GM04503 (cell line): ENCODE measurements around the gene TRAIP.
"Not testable (repeated sequence)": the region's sequence is repeated elsewhere in the genome, so short reads cannot be mapped to it uniquely, and the experiment has no call there.

Experiments used
- DNase-seq: peaks from one replicate; pipeline ENCODE4 v3.0.0-alpha.2; 2012; ENCODE audit warnings: low read depth

The TRAIP gene

DNA sequence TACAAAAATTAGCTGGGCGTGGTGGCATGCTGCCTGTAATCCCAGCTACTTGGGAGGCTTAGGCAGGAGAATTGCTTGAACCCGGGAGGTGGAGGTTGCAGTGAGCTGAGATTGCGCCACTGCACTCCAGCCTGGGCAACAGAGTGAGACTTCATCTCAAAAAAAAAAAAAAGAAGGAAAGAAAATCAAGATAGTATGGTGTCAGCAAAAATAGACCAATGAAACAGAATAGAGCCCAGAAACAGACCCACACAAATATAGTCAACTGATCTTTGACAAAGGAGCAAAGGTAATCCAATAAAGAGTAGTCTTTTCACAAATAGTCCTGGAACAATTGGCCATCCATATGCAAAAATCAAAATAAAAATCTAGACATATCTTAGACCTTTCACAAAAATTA is 33.2 kb downstream of the TRAIP start:
- not testable (repeated sequence) for DNase-seq

DNA sequence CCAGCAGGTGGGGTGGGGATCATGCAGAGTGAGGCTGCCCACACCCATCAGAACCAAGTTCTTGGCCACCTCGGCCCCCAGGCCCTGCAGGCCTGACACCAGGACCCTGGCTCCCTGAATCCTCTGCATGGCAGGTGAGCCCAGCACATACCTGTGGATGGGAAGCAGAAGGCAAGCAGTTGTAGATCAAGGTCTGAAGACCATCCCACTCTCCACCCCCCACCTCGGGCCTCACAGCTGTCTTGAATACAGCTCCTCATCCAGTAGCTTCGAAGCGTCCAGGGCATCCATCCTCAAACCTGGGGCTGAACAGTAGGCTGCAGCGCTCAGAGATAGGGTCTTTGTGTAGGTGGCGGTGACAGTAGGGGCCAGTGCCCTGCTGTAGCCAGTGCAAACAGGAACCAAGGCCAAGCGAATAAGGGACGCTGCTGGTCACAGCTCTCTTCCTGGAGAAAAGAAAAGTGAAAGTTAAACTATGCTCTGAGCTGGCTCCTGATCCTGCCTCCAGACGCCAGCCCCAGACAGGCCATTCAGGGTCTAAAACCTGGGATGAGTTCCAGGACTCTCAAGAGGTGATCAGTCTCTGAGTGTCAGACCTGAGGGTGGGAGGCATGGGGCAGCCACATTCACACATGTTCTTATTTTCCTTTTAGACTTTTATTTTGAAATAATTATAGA is 42.7 kb downstream of the TRAIP start, which contains the start of gene UBA7:
Gene UBA7 (minus strand): TSS at position 457 of the 678 bp plus-strand sequence. CDS start 166 bp downstream, at position 291.
- no peak for DNase-seq

DNA sequence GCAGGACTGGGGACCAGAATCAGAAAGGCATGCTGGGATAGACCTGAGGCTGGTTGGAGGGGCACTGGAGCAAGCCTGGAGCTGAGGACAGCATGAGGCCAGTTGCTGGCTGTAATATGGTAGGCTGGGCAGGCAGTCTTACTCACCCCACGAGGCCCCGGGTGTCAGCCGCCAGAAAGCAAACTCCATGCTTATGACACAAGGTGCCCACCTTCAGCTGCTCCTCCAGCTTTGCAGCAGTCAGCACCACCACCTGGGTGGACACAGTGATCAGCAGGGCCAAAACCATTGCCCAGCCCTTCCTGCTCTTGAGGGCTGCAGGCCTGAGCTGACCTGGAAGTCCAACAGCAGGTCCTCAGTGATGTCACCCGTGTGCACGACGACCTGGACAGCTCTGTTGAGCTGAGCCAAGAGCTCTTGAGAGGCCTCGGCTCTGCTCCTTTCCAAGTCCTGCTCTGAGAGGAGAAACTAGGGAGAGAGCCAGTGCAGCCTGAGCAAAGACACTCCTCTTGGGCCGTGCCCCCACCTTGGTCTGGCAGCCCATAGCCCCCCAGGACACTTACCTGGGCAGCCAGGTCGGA is 43.4 kb downstream of the TRAIP start:
- DNase-seq = no peak

DNA sequence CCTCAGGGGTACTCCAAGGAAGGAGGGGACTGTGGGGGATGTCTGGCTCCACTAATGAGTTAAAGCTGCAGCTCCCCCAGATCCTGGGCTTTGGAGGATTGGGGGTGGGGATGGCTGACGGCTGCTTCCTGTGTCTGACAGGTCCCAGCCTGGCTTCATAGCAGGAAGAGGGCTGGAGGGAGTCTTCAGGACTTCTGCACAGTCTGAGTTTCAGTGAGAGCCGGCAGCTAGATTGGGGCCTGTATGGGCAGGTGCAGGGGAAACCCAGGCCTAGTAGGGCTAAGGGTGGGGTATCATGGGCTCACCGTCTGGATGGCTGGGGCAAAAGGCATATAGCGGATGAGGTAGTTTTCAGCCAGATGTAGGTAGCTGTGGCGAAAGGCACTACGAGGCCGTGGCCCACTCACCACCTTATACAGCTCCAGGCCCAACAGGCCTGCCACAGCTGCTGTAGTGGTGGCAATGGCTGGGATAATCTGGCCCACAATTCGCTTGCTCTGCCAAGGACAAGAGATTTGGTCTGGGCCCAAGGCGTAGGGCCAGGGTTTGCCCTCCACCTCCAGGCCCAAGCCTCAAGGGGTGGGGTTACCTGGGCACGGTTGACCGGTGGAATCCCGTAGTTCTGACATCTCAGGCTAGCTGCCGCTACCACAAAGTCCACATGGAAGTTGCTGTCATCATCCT is 48.8 kb downstream of the TRAIP start:
- no peak for DNase-seq

DNA sequence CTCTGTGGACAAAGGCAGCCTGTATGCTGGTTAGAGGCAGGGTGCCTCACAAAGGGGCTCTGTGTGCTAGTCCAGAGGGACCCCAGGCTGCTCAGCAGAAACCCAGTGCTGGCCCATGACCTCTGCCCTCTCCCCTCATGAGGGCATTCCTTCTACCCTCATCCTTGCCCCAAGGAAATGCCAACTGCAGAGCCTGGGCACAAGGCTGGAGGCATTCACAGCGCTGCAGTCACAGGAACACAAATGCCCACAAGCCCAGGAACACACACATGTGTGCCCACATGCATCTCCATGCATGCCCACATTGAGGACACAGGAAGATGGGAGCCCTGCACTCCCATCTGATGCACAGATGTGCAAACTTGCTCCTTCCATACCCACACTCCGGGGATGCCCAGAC is 49.5 kb downstream of the TRAIP start:
- DNase-seq = no peak

DNA sequence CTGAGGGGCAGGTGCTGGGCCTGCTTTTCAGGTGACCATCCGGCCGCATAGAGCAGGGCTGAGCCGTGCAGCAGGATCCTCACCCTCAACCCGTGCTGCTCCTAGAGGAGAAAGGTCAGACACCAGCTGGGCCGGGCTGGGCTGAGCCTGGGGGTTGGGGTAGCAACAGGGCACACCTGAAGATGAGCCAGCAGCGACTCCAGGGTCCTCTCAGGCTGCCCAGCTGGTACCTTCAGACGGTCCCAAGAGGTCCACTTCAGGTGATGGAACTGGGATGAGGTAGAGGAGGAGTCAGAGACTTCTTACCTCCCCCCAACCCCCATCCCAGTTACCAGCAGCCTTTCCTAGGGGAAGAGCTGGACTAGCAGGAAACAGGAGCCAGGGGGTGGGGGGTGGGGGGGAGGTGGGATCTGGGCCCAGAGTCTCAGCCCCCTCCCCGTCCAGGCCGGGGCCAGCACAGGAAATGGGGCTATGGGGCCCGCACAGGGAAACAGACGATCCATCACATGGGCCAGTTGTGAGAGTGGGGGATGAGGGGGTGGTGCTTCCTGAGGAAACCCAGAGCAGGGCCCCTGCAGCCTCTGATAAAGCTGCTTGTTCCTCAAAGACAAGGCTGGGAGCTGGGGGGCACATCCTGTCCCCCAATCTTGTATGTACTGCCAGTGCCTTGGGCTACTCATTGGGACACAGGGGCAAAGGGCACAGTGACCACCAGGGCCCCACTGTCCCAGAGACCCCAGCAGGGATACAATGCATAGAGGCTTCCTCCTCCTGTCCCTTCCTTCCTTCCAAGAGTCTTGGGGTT is 50.3 kb downstream of the TRAIP start:
- DNase-seq = no peak

DNA sequence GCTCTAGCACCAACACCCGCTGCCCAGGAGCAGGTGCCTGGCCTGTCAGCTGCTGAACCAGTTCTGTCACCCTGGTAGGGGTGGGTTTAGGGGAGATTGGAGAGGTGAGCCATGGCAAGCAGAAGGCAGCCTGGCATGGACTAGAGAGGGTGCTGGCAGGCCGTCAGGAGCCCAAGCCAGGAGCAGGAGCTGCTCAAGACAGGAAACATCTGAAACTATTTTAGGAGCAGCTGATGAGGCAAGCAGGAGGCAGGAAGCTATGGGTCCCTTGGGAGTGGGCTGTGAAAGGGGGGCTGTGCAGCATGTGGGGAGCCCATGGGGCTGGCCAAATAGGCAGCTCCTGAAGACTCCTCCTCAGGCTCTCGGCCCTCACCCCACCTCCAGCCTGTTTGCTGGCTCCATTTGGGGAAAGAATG is 51.0 kb downstream of the TRAIP start:
- DNase-seq = peak; percentile 84

DNA sequence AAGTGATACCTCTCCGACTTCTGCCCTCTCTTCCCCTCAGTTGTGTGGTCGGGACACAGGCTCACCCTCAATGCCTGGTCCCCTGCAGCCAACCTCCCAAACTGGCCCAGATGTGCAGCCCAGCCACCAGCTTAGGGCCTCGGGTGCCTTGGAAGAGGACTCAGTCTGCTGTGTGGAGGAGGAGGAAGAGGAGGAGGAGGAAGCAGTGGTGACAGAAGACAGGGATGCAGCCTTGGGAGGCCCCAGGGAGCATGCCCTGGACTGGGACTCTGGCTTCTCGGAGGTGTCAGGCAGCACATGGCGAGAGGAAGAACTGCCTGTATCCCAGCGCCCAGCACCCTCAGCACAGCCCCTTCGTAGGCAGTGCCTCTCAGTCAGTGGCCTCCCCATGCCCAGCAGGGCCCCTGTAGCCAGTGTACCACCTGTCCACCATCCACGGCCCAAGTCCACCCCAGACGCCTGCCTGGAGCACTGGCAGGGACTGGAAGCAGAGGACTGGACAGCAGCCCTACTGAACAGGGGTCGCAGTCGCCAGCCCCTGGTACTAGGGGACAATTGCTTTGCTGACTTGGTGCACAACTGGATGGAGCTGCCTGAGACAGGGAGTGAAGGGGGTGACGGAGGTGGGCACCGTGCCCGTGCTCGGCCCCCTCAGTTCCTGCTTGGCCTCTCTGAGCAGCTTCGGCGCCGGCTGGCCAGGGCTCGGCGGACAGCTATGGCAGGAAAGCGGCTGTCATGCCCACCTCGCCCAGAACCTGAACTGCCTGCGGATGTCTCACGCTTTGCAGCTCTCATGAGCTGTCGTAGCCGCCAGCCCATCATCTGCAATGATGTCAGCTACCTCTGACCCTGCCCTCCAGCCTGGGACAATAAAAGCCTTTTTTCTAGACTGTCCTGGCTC is 52.0 kb downstream of the TRAIP start:
- DNase-seq = no peak

DNA sequence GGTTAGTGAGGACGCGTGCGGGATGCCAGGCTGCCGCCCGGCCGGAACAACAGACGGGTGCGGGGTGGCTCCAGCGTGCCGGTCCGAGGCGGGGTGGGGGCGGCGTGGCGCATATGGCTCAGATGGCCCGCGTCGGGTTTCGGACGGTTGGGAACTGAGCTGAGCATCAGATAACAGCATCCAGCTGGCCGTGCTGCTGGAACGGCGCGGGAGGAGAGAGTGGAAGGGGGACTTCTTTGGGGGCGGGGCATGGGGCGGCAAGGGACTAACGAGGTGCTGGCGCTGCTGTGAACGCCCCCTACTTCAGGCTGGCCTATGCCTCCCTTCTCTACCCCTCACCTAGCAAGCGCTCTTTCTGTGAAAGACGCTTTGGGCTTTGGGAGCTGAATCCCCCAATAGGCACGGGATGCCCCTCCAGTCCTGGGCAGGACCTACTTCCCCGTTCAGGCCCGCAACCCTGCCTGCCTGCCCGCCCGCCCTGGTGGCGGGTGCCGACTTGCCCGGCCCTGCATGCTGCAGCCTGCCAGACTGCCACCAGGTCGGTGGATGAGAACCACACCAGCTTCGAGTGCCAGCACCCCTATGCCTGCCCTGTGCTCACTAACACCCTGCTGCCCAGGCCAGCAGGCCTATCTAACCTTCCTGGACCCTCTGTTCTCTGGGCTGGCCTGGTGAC is 52.8 kb downstream of the TRAIP start:
- no peak for DNase-seq

DNA sequence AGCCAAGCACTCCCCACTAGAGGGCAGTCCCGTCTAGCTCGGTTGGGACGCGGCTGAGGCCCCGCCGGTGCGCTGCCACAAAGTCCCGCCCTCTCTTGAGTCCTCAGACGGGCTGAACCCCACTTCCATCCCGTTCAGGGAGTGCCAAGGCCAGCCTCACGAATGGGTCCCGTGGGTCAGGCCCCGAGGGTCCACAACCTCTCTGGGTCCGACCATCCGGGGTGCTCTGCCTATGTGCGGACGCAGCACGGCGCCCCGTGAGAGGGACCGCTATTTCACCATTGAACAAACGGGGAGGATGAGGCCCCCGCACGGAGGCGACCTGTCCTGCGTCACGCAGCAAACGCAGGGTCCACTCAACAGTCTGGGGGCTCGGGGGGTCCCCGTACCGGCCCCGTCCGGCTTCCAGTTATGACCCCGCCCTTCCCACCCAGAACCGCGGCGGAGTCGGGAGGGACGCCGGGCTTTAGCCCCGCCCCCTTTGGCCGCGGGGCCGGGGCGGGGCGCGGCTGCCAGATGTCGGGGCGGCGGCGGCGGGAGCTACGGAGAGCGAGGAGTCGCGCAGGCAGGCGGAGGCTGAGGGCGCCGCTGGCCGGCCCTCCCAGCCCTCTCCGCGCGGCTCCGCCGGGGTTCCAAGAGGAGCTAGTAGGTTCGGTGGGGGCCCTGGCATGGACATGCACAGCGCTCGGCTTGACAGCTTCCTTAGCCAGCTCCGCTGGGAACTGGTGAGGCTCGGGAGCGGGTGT is 53.5 kb downstream of the TRAIP start, which contains the start of gene INKA1:
Gene INKA1 (plus strand): TSS at position 543 of the 746 bp plus-strand sequence. CDS start 132 bp downstream, at position 675.
- DNase-seq = no peak

DNA sequence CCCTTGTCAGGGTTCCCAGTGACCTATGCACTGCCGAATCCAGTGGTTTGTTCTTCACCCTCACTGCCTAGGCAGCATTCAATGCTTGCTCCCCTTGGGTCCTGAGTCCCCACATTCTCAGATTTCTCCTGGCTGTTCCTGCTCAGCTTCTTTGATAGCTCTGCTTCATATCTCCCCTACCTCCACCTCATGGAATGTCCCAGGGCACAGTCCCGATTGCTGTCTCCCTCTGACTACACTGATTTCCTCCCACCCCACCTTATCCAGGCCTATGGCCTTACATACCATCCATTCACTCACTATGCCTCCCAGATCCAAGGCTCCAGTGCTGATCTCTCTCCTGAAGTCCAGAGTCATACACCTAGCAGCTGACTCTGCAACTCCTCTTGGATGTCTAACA is 55.2 kb downstream of the TRAIP start:
- no peak for DNase-seq

DNA sequence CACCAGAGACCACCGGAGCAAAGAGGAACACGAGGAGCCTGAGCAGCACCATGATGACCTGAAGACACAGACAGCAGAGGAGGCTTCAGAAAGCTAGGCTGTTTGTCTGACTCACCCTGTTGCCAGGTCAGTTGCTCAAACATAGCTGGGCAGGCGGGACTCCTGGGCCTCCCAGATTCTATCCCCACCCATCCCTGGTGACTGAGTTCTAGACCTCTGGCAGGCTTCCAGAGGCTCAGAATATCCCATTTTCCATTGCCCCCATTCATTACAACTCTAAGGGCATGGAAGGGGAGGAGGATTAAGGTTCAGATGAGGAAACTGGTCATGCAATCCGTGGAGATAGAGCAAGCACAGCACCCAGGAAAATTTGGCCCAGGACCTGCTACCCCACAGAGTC is 56.6 kb downstream of the TRAIP start, which contains the start of gene CDHR4:
Gene CDHR4 (minus strand): TSS at position 113 of the 400 bp plus-strand sequence. CDS start 61 bp downstream, at position 52.
- peak; percentile 82 for DNase-seq

DNA sequence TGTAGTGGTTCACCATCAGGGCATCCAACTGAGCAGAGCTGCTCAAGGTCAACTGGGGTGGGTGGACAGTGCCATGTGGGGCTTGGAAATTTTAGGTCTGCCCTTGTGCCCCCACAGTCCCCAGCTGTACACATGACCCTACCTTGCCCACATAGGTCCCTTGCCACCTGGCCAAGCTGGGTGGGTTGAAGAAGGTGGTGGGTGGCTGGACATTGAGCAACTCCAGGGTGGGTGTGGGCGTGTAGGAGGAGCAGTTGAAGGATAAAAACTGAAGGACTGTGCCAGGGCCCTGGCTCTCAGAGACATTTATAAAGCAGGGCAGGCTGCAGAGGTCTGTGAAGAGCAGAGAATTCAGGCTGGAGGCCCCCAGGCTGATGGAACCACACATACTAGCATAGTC is 57.3 kb downstream of the TRAIP start:
- DNase-seq = no peak

DNA sequence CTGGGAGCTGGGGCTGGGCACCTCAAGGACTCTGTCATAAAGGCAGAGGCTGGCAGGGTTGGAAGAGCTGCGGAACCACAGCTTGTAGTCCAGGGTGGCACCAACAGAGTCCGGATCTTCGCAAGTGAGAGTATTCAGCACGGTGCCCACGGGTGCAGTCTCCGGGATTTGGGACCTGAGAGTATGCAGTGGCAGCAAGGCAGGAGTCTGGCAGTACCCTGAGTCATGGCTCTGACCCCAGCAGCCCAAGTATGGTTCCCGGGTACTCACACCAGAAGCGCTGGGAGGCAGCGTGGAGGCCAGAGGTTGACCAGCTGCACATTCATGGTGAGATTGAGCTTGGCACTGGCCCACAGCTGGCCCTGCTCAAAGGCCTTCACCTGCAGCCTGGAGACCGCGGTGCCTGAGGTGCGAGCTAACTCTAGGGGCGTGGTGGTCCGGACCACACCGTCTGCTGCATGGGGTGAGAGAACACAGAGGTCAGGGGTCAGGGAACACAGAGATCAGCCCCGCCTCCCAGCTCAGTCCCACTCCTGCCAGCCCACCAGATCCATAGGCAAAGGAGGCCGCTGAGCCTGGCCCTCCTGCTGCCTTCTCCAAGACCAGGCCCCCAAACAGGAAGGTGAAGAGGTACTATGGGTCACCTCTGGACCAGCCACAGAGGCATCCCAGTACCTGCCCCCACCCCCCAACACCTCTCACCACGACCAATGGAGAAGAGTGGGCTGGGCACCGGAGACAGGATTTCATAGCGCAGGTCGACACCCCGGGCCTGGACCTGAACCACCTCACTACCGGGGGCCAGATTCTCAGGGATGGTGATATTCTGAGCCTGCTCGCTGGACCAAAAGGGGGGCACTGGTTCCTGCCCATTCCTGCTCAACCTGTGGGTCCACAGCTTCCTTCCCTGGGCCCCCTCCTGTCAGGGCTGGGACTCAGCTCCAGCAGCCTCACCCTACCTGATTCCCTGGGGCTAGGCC is 61.1 kb downstream of the TRAIP start:
- DNase-seq = no peak

DNA sequence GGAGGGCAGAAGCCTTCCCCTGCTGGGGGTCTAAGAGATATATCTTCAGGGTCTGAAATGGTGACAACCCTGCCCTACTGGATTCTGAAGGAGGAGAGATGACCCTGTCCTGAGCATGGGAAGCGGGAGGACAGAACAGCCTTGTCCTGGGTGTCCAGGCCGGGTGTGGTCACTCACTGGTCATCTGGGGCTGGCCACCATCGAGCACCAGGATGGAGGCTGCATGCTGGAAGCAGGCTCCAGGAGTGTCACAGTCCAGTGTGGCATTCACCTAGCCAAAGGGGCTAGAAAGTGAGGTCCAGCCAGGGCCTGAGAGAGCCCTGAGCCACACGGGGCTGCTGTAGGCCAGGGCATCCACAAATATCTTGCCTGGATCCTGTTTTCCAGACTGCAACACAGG is 61.9 kb downstream of the TRAIP start:
- DNase-seq = no peak

DNA sequence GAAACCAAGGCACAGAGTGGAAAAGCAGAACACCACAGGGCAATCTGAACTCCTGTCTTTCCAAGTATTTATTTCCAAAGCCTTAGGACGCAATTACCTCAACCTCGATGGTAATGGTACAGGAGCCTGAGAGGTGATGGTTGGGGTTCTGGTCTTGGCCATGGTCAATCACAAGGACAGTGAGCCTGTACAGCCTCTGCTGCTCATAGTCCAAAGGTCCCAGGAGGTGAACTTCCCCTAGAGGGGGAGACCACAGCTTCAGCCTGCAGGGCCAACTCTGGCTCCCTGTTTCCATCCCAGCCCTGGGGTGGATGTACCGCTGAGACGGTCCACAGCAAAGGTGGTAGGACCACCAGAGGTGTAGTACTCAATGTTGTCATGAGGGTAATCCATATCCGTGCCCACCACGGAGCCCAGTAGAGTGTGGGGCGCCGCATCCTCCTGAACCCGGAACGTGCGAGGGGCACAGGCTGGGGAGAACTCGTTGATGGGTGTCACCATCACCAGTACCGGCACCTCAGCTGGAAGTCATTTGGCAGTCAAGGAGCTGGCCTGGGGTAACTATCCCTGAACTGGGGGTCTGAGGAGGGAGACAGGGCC is 62.8 kb downstream of the TRAIP start:
- no peak for DNase-seq

DNA sequence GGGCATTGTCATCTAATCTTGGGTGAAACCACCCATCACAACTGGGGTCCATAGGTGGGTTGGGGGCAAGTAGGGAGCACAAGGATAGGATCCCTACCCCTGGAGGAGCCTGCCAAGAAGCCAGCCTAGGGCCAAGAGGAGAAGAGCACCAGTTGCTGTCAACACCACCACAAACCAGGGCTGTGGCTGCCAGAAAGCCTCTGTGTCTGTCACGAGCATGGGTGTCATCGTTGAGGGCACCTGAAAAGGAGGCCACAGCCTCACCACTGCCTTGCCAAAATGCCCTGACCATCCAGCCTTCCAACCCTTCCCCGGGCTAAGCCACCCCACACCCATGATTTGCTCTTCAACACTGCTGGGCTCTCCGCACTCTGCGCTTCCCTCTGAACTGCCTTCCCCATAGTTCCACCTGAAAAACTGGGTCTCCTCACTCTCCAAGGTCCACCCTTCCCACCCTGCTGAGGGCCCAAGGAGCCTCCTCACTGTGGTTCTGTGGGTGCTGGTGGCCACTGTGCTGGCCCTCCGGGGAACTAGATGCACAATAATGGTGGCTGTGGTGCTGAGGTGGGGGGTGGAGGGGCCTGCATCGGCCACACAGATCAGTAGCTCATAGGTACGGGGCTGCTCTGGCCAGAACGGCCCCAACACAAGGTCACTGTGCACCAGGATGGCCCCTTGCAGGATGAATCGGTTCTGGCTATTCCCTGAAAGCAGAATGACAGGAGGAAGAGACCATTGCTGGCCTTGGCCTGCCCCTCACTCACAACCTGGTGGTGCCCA is 63.8 kb downstream of the TRAIP start:
- no peak for DNase-seq
